Activated T-helper 1 cell treated with Interleukin-2 at 50 U/mL for 16 hours (primary cell): ENCODE measurements around the gene NUMB.

Experiments used
- DNase-seq: peaks from one replicate; pipeline ENCODE4 v3.0.0-alpha.2; 2020; ENCODE audit warnings: low read depth

The NUMB gene

DNA sequence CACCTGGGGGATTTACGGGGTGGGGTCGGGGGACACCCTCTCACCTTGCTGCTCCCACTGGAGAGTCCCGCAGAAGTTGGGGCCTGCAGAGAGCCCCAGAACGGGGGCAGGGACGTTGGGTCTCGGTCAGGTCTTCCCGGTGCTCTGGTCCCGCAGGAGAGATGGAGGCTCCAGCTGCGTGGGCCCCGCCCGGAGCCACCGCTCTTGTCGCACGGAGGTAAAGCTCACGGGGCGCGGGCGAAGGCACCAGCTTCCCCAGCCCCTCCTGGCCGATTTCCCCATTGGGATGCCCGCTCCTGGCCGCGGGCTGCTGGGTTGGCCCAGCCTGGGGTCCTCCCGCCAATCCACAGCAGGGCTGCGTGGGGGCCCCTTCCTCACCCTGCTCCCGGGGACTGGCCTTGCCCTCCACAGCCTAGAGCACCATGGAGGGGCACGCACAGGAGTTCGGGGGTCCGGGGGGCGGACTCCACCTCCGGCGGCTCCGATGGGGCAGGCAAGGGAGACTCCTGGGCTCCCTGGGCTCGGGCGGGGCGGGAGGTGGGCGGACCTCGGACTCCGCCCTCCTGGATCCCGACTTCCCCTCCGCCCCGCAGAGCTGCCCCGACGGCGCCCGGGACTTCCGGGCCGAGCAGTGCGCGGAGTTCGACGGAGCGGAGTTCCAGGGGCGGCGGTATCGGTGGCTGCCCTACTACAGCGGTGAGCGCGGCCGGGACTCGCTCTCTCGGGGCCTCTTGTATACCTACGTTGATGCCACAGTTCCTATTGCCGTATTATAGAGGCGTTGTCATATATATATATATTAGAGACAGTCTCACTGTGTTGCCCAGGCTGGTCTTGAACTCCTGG lies 212.6 kb downstream of the NUMB start:
- peak; percentile 22 for DNase-seq

DNA sequence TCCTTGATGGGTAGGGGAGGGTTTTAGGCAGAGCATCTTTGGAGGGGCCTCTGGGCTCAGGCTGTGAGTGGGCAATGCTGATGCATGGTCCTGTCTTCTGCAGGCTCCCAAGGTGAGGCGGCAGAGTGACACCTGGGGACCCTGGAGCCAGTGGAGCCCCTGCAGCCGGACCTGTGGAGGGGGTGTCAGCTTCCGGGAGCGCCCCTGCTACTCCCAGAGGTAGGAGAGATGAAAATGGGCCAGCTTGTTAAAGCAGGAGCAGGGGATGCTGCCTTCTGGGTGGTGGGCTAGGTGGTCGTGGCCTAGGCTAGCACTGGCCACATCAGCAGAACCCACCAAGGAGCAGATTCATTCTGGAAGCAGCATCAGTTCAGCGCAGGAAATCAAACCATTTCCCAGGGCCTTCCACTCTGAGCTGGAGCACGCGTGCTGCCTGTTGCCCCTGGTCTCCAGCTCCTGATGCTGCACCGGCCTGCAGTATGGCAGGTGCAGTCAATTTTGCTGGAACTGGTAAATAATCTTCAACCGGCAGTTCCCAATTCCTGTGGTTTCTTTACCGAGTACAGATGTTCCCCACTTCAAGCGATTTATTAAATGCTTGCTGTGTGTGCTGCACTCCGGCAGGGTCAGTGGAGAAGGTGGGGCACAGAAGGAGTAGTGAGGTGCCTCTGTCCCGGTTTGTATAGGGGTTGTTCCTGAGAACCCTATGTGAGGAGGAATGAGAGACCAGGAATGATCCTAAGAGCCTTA lies 213.6 kb downstream of the NUMB start:
- no peak for DNase-seq

- no peak for DNase-seq
These were observed 214.6 kb downstream of the NUMB start for GRCh38 chr14:73243748-73244147.

DNA sequence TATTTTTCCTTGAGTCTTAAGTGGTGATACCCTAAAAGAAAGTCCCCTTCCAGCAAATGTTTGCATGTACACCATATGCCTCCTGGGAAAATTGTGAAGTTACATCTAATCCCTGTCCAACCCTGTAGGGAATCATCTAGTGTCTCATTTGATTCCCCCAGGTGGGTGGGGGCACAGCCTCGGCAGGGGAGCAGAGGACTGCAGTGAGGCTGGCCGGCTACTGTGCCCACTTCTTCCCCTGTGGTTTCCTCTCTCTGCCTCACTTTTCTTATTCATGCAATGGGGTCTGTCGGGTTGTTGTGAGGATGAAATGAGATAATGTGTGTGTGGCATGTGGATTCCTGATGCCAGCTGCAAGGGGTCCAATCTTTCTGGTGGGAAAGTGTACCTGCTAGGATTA lies 215.0 kb downstream of the NUMB start:
- no peak for DNase-seq

DNA sequence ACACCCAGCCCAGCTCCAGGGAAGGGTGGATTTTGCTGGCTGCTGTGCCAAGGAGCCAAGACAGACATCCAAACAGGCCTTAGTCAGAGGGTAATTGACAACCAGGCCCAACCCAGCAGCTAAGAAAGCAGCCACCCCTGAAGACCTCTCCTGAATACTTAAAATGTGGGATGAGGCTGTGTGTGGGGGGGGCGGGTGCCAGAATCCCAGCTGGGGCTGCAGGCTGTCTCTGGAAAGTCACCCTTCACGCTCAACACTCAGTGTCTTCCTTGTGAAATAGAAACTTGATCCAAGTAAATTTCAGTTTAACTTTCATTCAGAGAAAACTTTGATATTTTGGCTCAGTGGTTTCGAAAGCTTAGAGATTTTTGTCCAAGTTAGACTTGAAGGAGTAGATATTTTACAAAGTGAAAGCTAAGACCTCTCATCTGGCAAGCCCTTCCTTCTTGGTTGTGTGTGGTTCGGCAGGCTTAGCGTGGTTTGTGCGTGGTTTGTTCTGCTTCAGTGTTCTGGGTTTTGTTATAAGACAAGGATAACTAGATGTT lies 215.9 kb downstream of the NUMB start:
- DNase-seq, result no peak

DNA sequence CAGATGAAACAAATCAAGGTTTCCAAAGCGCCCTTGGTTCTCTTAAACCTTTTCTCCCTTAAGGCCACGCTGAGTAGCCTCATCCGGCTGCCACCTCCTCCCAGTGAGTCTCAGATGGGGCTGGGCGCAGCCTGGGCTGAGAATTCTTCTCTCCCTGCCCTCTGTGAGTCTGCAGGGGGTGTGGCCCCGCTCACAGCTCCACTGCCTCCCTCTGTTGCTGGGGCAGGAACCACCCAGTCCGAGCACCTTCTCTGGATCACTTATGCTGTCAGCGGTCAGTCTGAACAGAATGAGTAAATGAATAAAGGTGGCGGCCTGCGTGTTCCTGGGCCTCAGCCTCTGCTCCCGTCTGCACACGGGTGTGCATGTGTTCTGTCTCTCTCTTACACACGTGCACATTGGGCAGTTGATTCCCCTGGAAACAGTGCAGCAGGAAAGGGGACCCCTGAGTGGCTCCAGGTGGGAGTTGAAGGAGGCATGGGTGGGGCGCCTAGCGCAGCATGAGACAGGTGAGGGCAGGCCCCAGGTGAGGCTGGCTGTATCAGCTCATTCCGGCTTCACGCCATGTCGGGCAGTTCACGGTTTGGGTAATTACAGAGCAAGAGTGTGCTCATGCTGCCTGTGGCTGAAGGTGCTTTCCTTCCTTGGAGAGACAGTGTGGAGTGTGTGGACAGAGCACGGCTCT lies 216.7 kb downstream of the NUMB start:
- no peak for DNase-seq

DNA sequence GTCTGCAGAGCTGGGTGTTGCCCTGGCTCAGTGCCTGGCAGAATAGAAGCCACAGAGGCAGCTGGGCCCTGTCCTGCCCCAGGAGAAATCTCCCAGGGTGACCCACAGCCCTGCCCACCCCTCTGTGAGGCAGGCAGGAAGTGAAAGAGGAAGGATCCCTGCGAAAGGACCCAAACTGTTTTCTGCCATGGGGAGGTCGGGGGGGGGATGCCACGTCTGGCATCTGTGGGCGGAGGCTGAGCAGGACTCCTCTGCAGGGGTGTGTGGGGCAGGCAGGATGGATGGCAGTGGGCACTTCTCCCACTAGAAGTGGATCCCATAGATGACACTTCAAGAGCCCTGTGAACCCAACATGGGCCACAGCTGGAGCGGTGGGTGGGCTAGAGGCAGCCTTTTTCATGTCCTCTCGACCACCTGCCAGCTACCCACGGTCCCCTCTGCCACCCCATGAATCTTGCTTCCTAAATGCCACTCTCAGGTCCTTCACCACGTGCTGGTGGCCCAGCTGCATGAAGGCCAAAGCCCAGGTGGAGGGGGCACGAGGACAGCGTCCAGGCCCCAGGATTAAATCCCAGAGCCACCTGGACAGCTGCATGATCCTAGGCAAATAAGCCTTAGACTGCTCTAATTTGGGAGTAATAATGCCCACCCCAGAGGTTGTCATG lies 217.4 kb downstream of the NUMB start:
- no peak for DNase-seq

GRCh38 chr14:73239393-73240241 lies 218.7 kb downstream of the NUMB start:
- no peak for DNase-seq

- DNase-seq, result no peak
These were observed 219.4 kb downstream of the NUMB start for GRCh38 chr14:73238941-73239340.

GRCh38 chr14:73238424-73238852 lies 219.9 kb downstream of the NUMB start:
- DNase-seq, result no peak

DNA sequence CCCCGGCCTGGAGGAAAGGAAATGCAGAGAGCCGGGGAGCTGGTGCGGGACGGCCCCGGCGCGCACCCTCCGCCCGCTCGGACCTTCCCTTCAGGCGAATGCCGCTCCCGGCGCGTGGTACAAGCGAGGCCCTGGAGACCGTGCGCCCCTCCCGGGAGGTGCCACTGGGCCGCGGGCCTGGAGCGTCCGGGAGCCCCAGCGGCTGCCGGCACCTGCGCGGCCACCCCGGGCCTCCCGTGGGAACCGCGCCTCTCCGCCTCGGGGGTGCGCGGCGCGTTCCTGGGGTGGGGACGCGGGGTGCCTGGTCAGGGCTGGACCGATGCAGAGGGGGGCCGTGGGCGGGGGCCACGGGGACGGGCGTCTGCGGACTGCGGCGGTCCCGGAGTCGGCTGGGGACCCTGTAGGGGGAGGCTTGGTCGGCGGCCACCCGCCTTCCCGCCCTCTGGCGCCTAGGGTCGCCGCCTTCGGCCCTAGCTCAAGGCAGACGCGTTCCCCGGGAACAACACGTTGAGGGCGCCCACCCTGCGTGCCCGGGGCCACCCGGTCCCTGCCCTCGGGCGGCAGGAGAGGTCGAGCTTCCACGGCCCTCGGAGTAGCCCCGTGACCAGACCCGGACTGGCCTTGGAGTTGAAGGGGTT lies 220.4 kb downstream of the NUMB start:
- no peak for DNase-seq

- DNase-seq, result no peak
These were observed 221.0 kb downstream of the NUMB start, which contains the start of gene PAPLN for GRCh38 chr14:73237219-73237785. Gene PAPLN, plus strand, starts transcription at chr14:73237506. Its CDS starts 2,273 bp downstream, at chr14:73239779.

DNA sequence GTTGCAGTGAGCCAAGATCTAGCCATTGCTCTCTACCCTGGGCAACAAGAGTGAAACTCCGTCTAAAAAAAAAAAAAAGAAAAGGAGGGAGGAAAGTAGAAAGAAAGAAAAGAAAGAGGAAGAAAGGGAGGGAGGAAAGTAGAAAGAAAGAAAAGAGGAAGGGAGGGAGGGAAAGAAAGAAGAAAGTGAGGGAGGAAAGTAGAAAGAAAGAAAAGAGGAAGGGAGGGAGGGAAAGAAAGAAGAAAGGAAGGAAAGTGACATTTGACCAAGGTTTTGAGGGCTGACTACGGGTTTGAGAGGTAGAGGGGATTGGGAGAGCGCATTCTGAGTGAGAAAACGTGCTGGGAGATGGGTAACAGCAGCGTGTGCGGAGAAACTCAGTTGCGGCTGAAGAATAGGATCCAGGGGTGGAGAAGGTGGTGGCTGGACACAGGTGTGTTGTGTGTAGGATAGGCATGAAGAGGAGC lies 221.6 kb downstream of the NUMB start:
- no peak for DNase-seq

- DNase-seq, result no peak
These were observed 222.2 kb downstream of the NUMB start for GRCh38 chr14:73236157-73236556.

DNA sequence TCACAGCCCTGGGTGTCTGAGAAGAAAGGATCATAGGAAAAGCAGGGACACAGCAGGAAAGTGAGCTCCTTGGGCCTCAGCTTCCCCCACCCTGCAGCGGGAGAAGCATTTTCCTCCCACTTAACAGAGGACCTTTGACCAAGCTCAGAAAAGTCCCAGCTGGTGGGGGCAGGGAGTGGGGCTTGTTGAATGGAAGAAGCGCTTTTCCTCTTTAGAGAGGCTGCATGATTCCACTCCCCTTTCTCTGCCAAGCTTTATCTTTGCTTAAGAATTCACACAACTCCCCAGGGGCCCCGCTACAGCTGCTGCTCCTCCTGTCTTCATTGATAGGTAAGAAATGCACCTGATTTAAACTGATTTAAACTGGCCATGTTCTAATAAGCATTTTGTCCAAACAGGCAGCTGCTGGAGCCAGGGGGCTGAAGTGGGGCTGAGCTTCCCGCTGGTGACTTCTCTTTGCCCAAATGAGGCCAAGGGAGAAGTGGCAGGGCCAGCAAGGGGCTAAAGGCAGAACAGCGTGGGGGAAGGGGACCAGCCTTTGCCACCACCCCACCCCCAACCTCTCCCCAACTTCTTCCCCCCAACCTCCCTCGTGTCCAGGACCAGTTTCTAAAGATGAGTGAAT lies 222.7 kb downstream of the NUMB start:
- no peak for DNase-seq

DNA sequence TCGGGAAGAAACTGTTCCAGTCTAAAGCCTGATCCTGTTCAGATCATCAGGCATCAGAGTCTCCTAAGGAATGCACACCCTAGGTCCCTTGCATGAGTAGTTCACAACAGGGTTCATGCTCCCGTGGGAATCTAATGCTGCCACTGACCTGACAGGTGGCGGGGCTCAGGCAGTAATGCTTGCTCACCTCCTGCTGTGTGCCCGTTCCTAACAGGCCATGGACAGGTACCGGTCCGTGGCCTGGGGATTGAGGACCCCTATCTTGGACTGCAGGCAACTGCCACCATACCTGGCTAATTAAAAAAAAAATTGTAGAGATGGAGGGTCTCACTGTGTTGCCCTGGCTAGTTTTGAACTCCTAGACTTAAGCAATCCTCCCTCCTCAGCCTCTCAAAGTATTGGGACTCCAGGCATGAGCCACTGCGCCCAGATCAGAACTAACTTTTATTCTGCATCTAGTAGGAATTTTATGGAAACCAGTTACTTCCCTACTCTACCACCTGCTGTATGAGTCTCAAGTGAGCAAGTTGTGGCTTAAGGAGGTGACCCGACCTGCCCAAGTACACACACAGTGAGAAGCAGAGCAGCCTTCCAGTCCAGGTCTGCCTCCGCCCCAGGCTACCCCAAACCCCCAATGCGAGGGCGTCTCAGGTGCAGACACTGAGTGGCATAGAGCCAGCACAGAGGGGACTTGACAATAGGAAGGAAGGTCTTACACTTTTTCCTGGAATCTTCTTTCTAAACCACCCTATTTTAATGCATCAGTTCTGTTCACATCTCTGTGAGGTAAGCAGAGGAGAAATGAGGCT lies 223.6 kb downstream of the NUMB start:
- no peak for DNase-seq

DNA sequence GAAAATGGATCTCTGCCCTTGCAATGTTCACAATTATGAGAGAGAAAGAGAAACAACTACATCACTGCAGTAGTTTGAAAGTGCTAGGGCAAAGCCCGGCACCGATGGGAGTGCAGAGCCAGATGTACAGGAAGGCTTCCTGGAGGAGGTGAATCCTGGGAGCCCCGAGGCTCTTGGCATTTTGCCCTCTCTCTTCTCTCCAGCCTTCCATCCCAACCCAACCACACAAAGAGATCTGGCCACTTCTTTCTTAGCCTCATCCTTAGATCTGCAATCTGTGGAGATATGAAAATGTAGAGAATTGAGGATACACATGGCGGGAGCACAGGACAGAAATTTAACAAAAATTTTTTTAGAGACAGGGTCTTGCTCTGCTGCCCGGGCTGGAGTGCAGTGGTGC lies 224.3 kb downstream of the NUMB start:
- DNase-seq, result no peak

GRCh38 chr14:73233564-73233963 lies 224.8 kb downstream of the NUMB start:
- DNase-seq, result no peak

- DNase-seq, result no peak
These were observed 225.4 kb downstream of the NUMB start for GRCh38 chr14:73232984-73233383.
